ENCODE results near the gene PNPLA2. TPM values are rescaled to one million over a fixed set of nuclear protein-coding genes. Genes with fewer than 3 reads are reported as not detected.

Gene PNPLA2
- total RNA-seq, 1 experiment from 2014 or later, result 40.2 TPM

- no peaks in the 10 kb centered on the region for H3K27me3 ChIP-seq (ENCODE audit: low read length)
- no peak overlapping the region for H3K9ac ChIP-seq (ENCODE audit: low read length)
- no peaks in the 10 kb centered on the region for H3K36me3 ChIP-seq (ENCODE audit: low read depth, low read length)
- no peak for ATAC-seq
- no peaks in the 10 kb centered on the region for H3K4me1 ChIP-seq (ENCODE audit: insufficient read depth, low read length)
- H3K9me3 ChIP-seq (ENCODE audit: low read length), result no peaks in the 10 kb centered on the region
- no peaks in the 10 kb centered on the region for H4K20me1 ChIP-seq (ENCODE audit: low read length)
- TF ChIP-seq EZH2 (IDR thresholded peaks at IDR 0.05; ENCODE audit: low read length, unreplicated experiment) (no peak), EZH2phosphoT487 (IDR thresholded peaks at IDR 0.05; ENCODE audit: borderline replicate concordance, low read length) (no peak), CTCF (conservative IDR thresholded peaks at IDR 0.05; ENCODE audit: low read depth, low read length) (no peak)
- H2AFZ ChIP-seq (ENCODE audit: low read length), result no peak overlapping the region
- BruUV-seq (replicated peaks), result no TSS peak
- intact Hi-C loops (cut with micrococcal nuclease), result no loop called here
- H3F3A ChIP-seq (ENCODE audit: low read length, unreplicated experiment), result no peaks in the 10 kb centered on the region
- H3K4me3 ChIP-seq (ENCODE audit: low read length), result no peak overlapping the region
- no peak overlapping the region for H3K4me2 ChIP-seq (ENCODE audit: low read length)
- ChIA-PET CTCF (no interaction called here), POLR2A (ENCODE audit: unreplicated experiment) (no interaction called here)
- H3K79me2 ChIP-seq (ENCODE audit: low read length), result no peaks in the 10 kb centered on the region
- no peak for DNase-seq
- no peak overlapping the region for H3K27ac ChIP-seq (ENCODE audit: low read length)
- no peaks in the 10 kb centered on the region for H3K9me2 ChIP-seq (replicated peaks; ENCODE audit: low read length)
Measured at GRCh38 chr11:786235-787083, 32.3 kb upstream of the PNPLA2 start.

- DNase-seq, result no peak
- no peaks in the 10 kb centered on the region for H3K9me3 ChIP-seq (ENCODE audit: low read length)
- no peak overlapping the region for H3K27ac ChIP-seq (ENCODE audit: low read length)
- no peaks in the 10 kb centered on the region for H3K9me2 ChIP-seq (replicated peaks; ENCODE audit: low read length)
- ATAC-seq, result no peak
- no TSS peak for BruUV-seq (replicated peaks)
- H3K4me2 ChIP-seq (ENCODE audit: low read length), result no peak overlapping the region
- no peaks in the 10 kb centered on the region for H3K27me3 ChIP-seq (ENCODE audit: low read length)
- H2AFZ ChIP-seq (ENCODE audit: low read length), result no peak overlapping the region
- H3K4me1 ChIP-seq (ENCODE audit: insufficient read depth, low read length), result no peaks in the 10 kb centered on the region
- H3K4me3 ChIP-seq (ENCODE audit: low read length), result no peak overlapping the region
- CTCF ChIA-PET, result no interaction called here
- no peak overlapping the region for H3K9ac ChIP-seq (ENCODE audit: low read length)
- intact Hi-C loops (cut with micrococcal nuclease), result no loop called here
- H3K36me3 ChIP-seq (ENCODE audit: low read depth, low read length), result no peaks in the 10 kb centered on the region
- POLR2A ChIA-PET (ENCODE audit: unreplicated experiment), result no interaction called here
- no peaks in the 10 kb centered on the region for H3F3A ChIP-seq (ENCODE audit: low read length, unreplicated experiment)
- H3K79me2 ChIP-seq (ENCODE audit: low read length), result no peaks in the 10 kb centered on the region
- no peak for TF ChIP-seq EZH2phosphoT487 (IDR thresholded peaks at IDR 0.05; ENCODE audit: borderline replicate concordance, low read length)
- no peak for TF ChIP-seq EZH2 (IDR thresholded peaks at IDR 0.05; ENCODE audit: low read length, unreplicated experiment)
- TF ChIP-seq CTCF (conservative IDR thresholded peaks at IDR 0.05; ENCODE audit: low read depth, low read length), result no peak
- no peaks in the 10 kb centered on the region for H4K20me1 ChIP-seq (ENCODE audit: low read length)
Measured at GRCh38 chr11:787084-787675, 31.5 kb upstream of the PNPLA2 start.

All from PC-3 (cell line).